H9 (cell line): ENCODE results near the gene MYMK. TPM values are rescaled to one million over a fixed set of nuclear protein-coding genes. Genes with fewer than 3 reads are reported as not detected.

Experiments
- DNase-seq: peaks from one replicate; pipeline ENCODE4 v3.0.0-alpha.2; 2017
- H2AFZ ChIP-seq: one replicate; pipeline ENCODE4 v1.6.1; 2013; ENCODE audit warnings: mild to moderate bottlenecking, low read length, control low read depth, moderate library complexity
- H2AK5ac ChIP-seq: 2 replicates; pipeline ENCODE4 v1.6.1; 2013; ENCODE audit warnings: low read length, control low read depth, mixed read lengths; ENCODE audit not compliant: insufficient read length
- H2BK120ac ChIP-seq: one replicate; pipeline ENCODE4 v1.6.1; 2013; ENCODE audit warnings: low read depth, mild to moderate bottlenecking, low read length, control low read depth, inconsistent platforms; ENCODE audit not compliant: poor library complexity, severe bottlenecking
- H2BK12ac ChIP-seq: 2 replicates; pipeline ENCODE4 v1.6.1; 2013; ENCODE audit warnings: low read length, control low read depth, mixed read lengths, low read depth; ENCODE audit not compliant: insufficient read length
- H2BK15ac ChIP-seq: 2 replicates; pipeline ENCODE4 v1.6.1; 2013; ENCODE audit warnings: low read depth, low read length, control low read depth
- H2BK20ac ChIP-seq: one replicate; pipeline ENCODE4 v1.6.1; 2013; ENCODE audit warnings: low read depth, mild to moderate bottlenecking, low read length, control low read depth, inconsistent platforms; ENCODE audit not compliant: poor library complexity, severe bottlenecking
- H2BK5ac ChIP-seq: 2 replicates; pipeline ENCODE4 v1.6.1; 2013; ENCODE audit warnings: low read length, control low read depth, mixed read lengths; ENCODE audit not compliant: insufficient read length
- H3K14ac ChIP-seq: 2 replicates; pipeline ENCODE4 v1.6.1; 2013; ENCODE audit warnings: low read length, control low read depth; ENCODE audit not compliant: insufficient read depth
- H3K18ac ChIP-seq: 2 replicates; pipeline ENCODE4 v1.6.1; 2013; ENCODE audit warnings: low read depth, mild to moderate bottlenecking, mixed read lengths, low read length, control low read depth; ENCODE audit not compliant: insufficient read length
- H3K23ac ChIP-seq: 2 replicates; pipeline ENCODE4 v1.6.1; 2013; ENCODE audit warnings: low read length, control low read depth, mixed read lengths, low read depth; ENCODE audit not compliant: insufficient read length
- H3K23me2 ChIP-seq: 2 replicates; pipeline ENCODE4 v1.6.1; 2013; ENCODE audit warnings: low read depth, mild to moderate bottlenecking, mixed read lengths, low read length, control low read depth; ENCODE audit not compliant: insufficient read length, poor library complexity, severe bottlenecking
- H3K27ac ChIP-seq: 2 replicates; pipeline ENCODE4 v1.5.1; 2013; ENCODE audit warnings: low read length, control low read depth, mixed read lengths, low read depth; ENCODE audit not compliant: insufficient read length
- H3K27me3 ChIP-seq: 2 replicates; pipeline ENCODE4 v1.6.1; 2013; ENCODE audit warnings: low read length, control low read depth, inconsistent platforms; ENCODE audit not compliant: insufficient read depth
- H3K4ac ChIP-seq: 2 replicates; pipeline ENCODE4 v1.6.1; 2013; ENCODE audit warnings: low read depth, mild to moderate bottlenecking, control low read depth, inconsistent platforms, low read length, moderate library complexity
- H3K4me1 ChIP-seq: 2 replicates; pipeline ENCODE4 v1.6.1; 2013; ENCODE audit warnings: low read length, control low read depth, inconsistent platforms; ENCODE audit not compliant: insufficient read depth
- H3K4me2 ChIP-seq: 2 replicates; pipeline ENCODE4 v1.6.1; 2013; ENCODE audit warnings: low read length, control low read depth, mixed read lengths; ENCODE audit not compliant: insufficient read length, insufficient read depth
- H3K56ac ChIP-seq: 2 replicates; pipeline ENCODE4 v1.6.1; 2013; ENCODE audit warnings: low read depth, mild to moderate bottlenecking, mixed read lengths, low read length, control low read depth; ENCODE audit not compliant: insufficient read length
- H3K79me1 ChIP-seq: 2 replicates; pipeline ENCODE4 v1.6.1; 2013; ENCODE audit warnings: low read depth, mild to moderate bottlenecking, moderate library complexity, low read length, control low read depth, inconsistent platforms; ENCODE audit not compliant: insufficient read depth, poor library complexity, severe bottlenecking
- H3K79me2 ChIP-seq: 2 replicates; pipeline ENCODE4 v1.6.1; 2013; ENCODE audit warnings: low read length, control low read depth, inconsistent platforms; ENCODE audit not compliant: insufficient read depth
- H3K9ac ChIP-seq: 2 replicates; pipeline ENCODE4 v1.6.1; 2013; ENCODE audit warnings: low read length, control low read depth, mixed read lengths; ENCODE audit not compliant: insufficient read length; ENCODE audit errors: extremely low read depth
- H3K9me3 ChIP-seq: one replicate; pipeline ENCODE4 v1.6.1; 2013; ENCODE audit warnings: low read depth, low read length, inconsistent platforms; ENCODE audit not compliant: control insufficient read depth
- H3T11ph ChIP-seq: one replicate; pipeline ENCODE4 v1.6.1; 2013; ENCODE audit warnings: mild to moderate bottlenecking, low read length, control low read depth, inconsistent platforms
- H4K20me1 ChIP-seq: one replicate; pipeline ENCODE4 v1.6.1; 2013; ENCODE audit not compliant: control insufficient read depth, insufficient read length, insufficient read depth
- H4K5ac ChIP-seq: 2 replicates; pipeline ENCODE4 v1.6.1; 2013; ENCODE audit warnings: low read depth, mild to moderate bottlenecking, mixed read lengths, low read length, control low read depth; ENCODE audit not compliant: insufficient read length
- H4K8ac ChIP-seq: replicated peaks from 2 replicates; pipeline ENCODE4 v1.6.1; 2013; ENCODE audit warnings: low read length, control low read depth, mixed read lengths, low read depth; ENCODE audit not compliant: insufficient read length
- H4K91ac ChIP-seq: 2 replicates; pipeline ENCODE4 v1.6.1; 2013; ENCODE audit warnings: low read depth, mild to moderate bottlenecking, moderate library complexity, mixed read lengths, low read length, control low read depth; ENCODE audit not compliant: insufficient read length
- H3K27ac Mint-ChIP-seq, 3 experiments: 2 replicates in 2 of 3; 3 replicates in 1 of 3; pipeline ENCODE4 v1.8.0; 2020 to 2021; ENCODE audit warnings: mixed read lengths in 3 of 3, mild to moderate bottlenecking in 1 of 3, moderate library complexity in 1 of 3
- H3K27me3 Mint-ChIP-seq: 2 replicates; pipeline ENCODE4 v1.8.0; 2021; ENCODE audit warnings: low read depth, mild to moderate bottlenecking, moderate library complexity, mixed read lengths
- H3K36me3 Mint-ChIP-seq, 3 experiments: 2 replicates in 2 of 3; 3 replicates in 1 of 3; pipeline ENCODE4 v1.8.0; 2020 to 2021; ENCODE audit warnings: low read depth in 3 of 3, mixed read lengths in 3 of 3; ENCODE audit not compliant: insufficient read depth in 1 of 3
- H3K4me1 Mint-ChIP-seq, 2 experiments: 2 replicates each; pipeline ENCODE4 v1.8.0; 2020; ENCODE audit warnings: mixed read lengths in 2 of 2
- H3K4me3 Mint-ChIP-seq, 2 experiments: 2 replicates in 1 of 2; 3 replicates in 1 of 2; pipeline ENCODE4 v1.8.0; 2020 to 2021; ENCODE audit warnings: mild to moderate bottlenecking in 2 of 2, mixed read lengths in 2 of 2, moderate library complexity in 1 of 2
- H3K9me3 Mint-ChIP-seq, 2 experiments: 2 replicates in 1 of 2; 3 replicates in 1 of 2; pipeline ENCODE4 v1.8.0; 2020; ENCODE audit warnings: mild to moderate bottlenecking in 2 of 2, mixed read lengths in 2 of 2, moderate library complexity in 1 of 2
- CTCF ChIP-seq: fragments of 200-600 bp; sonication (generic); conservative IDR thresholded peaks from 3 replicates; pipeline ENCODE4 v1.8.0; 2021; ENCODE audit warnings: antibody characterized with exemption, mild to moderate bottlenecking
- WGBS: extraction: QIAGEN DNeasy Blood & Tissue Kit; methylation state at CpG from one replicate; pipeline ENCODE4 v1.1.7; 2013; ENCODE audit warnings: missing lambda C conversion rate, low lambda C conversion rate, mixed read lengths; ENCODE audit not compliant: insufficient read length; ENCODE audit errors: extremely low coverage; 5-methylcytosine and 5-hydroxymethylcytosine counted together
- total RNA-seq: library from RNA; stranded (reverse); gene quantifications from 2 replicates; pipeline ENCODE4 v1.2.1, GENCODE V29; 2021

The MYMK gene
- total RNA-seq, 1 experiment from 2014 or later: not detected

- no peak overlapping the region for H3K56ac ChIP-seq
- H4K5ac ChIP-seq: no peak overlapping the region
- H3K27me3 Mint-ChIP-seq: no peaks in the 10 kb centered on the region
- no peak overlapping the region for H3K27ac ChIP-seq
- H3K36me3 Mint-ChIP-seq: peaks cover 11 to 19% (median 11%) of the 10 kb centered on the region in 3 experiments; a peak in 6 of 7 replicates
- no peak overlapping the region for H2BK12ac ChIP-seq
- no peak overlapping the region for H3K18ac ChIP-seq
- TF ChIP-seq CTCF: no peak
- H3K23me2 ChIP-seq: no peaks in the 10 kb centered on the region
- no peak overlapping the region for H2BK15ac ChIP-seq
- WGBS: no CpG with 5 or more reads among the region's 27 CpGs
- H3K4ac ChIP-seq: no peak overlapping the region
- H3K27me3 ChIP-seq: no peaks in the 10 kb centered on the region
- DNase-seq: no peak
- H3K9me3 ChIP-seq: no peaks in the 10 kb centered on the region
- no peaks in the 10 kb centered on the region for H3K9me3 Mint-ChIP-seq
- no peaks in the 10 kb centered on the region for H3K79me2 ChIP-seq
- H2BK5ac ChIP-seq: no peak overlapping the region
- no peak overlapping the region for H3K4me3 Mint-ChIP-seq
- H2BK120ac ChIP-seq: no peak overlapping the region
- H2AFZ ChIP-seq: no peak overlapping the region
- H2BK20ac ChIP-seq: no peak overlapping the region
- H3K4me2 ChIP-seq: no peak overlapping the region
- no peak overlapping the region for H3T11ph ChIP-seq
- no peaks in the 10 kb centered on the region for H3K79me1 ChIP-seq
- no peak overlapping the region for H4K91ac ChIP-seq
- no peaks in the 10 kb centered on the region for H3K4me1 ChIP-seq
- no peak overlapping the region for H2AK5ac ChIP-seq
- no peak overlapping the region for H3K9ac ChIP-seq
- no peak overlapping the region for H4K8ac ChIP-seq
- H3K14ac ChIP-seq: no peak overlapping the region
- no peaks in the 10 kb centered on the region for H4K20me1 ChIP-seq
- no peaks in the 10 kb centered on the region for H3K4me1 Mint-ChIP-seq
- no peak overlapping the region for H3K23ac ChIP-seq
- peak overlapping the region in 2 of 3 experiments; percentile 68 to 91; a peak in 2 of 7 replicates for H3K27ac Mint-ChIP-seq
Measured at GRCh38 chr9:133471551-133472276, 53.0 kb downstream of the MYMK start.
